Suprapubic skin (tissue), 4 donors: ENCODE data around the gene VPS35L.

Experiments used
- EP300 ChIP-seq: sonication (generic); formaldehyde crosslinking; IDR thresholded peaks from one replicate; pipeline ENCODE4 v1.6.1; 2017; ENCODE audit warnings: antibody characterized with exemption
- POLR2A ChIP-seq, 2 donors: fragments of 450-650 bp; IDR thresholded peaks; one replicate each; pipeline ENCODE4 v1.6.1; 2017; ENCODE audit warnings: antibody characterized with exemption in 2 of 2, mild to moderate bottlenecking in 2 of 2, moderate library complexity in 2 of 2
- POLR2AphosphoS5 ChIP-seq, 3 donors: sonication (generic); formaldehyde crosslinking; IDR thresholded peaks; one replicate each; pipeline ENCODE4 v1.6.1; 2017; ENCODE audit warnings: antibody characterized with exemption in 3 of 3
- TF ChIP-seq, protein P1 (sequence below), 2 donors: fragments of 200-600 bp in 1 of 2; fragments of 450-650 bp in 1 of 2; sonication (generic) in 1 of 2; IDR thresholded peaks; one replicate each; pipeline ENCODE4 v1.5.1; 2016 to 2019; ENCODE audit warnings: antibody characterized with exemption in 2 of 2, mild to moderate bottlenecking in 1 of 2, moderate library complexity in 1 of 2

DNA sequence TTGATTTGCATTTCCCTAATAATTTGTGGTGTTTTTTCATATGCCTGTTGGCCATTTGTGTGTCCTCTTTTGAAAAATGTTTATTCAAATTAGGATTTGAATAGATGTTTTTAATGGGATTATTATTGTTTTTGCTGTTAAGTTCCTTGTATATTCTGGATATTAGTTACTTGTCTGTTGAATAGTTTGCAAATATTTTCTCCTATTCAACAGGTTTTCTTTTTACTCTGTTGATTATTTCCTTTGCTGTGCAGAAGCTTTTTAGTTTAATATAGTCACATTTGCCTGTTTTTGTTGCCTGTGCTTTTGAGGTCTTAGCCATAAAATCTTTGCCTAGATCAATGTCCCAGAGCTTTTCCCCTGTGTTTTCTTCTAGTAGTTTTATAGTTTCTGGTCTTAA, 43.2 kb upstream of the VPS35L start:
- TF ChIP-seq POLR2AphosphoS5 (IDR thresholded peaks at IDR 0.05) (no peak), POLR2A (IDR thresholded peaks at IDR 0.05) (no peak), EP300 (no peak)
- TF ChIP-seq, protein P1, sequence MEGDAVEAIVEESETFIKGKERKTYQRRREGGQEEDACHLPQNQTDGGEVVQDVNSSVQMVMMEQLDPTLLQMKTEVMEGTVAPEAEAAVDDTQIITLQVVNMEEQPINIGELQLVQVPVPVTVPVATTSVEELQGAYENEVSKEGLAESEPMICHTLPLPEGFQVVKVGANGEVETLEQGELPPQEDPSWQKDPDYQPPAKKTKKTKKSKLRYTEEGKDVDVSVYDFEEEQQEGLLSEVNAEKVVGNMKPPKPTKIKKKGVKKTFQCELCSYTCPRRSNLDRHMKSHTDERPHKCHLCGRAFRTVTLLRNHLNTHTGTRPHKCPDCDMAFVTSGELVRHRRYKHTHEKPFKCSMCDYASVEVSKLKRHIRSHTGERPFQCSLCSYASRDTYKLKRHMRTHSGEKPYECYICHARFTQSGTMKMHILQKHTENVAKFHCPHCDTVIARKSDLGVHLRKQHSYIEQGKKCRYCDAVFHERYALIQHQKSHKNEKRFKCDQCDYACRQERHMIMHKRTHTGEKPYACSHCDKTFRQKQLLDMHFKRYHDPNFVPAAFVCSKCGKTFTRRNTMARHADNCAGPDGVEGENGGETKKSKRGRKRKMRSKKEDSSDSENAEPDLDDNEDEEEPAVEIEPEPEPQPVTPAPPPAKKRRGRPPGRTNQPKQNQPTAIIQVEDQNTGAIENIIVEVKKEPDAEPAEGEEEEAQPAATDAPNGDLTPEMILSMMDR (IDR thresholded peaks at IDR 0.05) = no peak
